GM12891 (cell line): ENCODE data around the gene ADIPOR2.
A peak's percentile ranks its signal among the peaks of the same experiment; 100 is the strongest.

Experiments
- DNase-seq: peaks from one replicate; pipeline ENCODE4 v3.0.0; 2011; ENCODE audit warnings: low spot score; ENCODE audit not compliant: insufficient read length
- FAIRE-seq: peaks from 2 replicates; lab custom pipeline; 2011; peaks lifted over from hg19 to GRCh38; lab: Jason Lieb, UNC
- PAX5 ChIP-seq: IDR thresholded peaks from 2 replicates; pipeline ENCODE4 v1.6.1; 2011; ENCODE audit warnings: low read length, moderate library complexity, mild to moderate bottlenecking; ENCODE audit not compliant: insufficient read depth, severe bottlenecking
- POLR2A ChIP-seq: IDR thresholded peaks from 2 replicates; pipeline ENCODE4 v1.6.1; 2011; ENCODE audit warnings: low read depth, low read length, control low read depth
- POLR2AphosphoS5 ChIP-seq: IDR thresholded peaks from 2 replicates; pipeline ENCODE4 v1.6.1; 2011; ENCODE audit warnings: low read depth, low read length, control low read depth
- POU2F2 ChIP-seq: IDR thresholded peaks from 2 replicates; pipeline ENCODE4 v1.6.1; 2011; ENCODE audit warnings: low read depth, mild to moderate bottlenecking, control low read depth, low read length, moderate library complexity
- SPI1 ChIP-seq: IDR thresholded peaks from 2 replicates; pipeline ENCODE4 v1.6.1; 2011; ENCODE audit warnings: low read depth, low read length, control low read depth
- TAF1 ChIP-seq: IDR thresholded peaks from 2 replicates; pipeline ENCODE4 v1.6.1; 2011; ENCODE audit warnings: low read depth, low read length, control low read depth

ADIPOR2 gene

DNA sequence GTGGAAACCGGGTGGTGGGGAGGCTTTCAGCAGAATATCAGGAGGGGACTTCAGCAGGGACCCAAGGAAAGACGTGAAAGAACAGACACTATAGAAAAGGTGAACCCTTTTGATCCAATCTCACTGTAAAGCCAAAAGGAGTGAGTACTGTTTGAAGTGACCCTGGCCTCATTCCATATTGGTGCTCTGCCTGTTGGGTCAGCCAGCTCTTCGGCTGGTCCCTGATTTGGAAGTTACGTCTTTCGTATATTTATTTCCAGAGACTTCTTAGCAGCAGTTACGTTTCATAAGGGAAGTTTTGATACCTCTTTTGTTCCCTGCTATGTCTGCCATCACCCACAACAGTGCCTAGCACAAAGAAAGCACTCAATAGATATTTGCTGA lies 39.9 kb upstream of the ADIPOR2 start:
- TF ChIP-seq TAF1, result no peak
- no peak for TF ChIP-seq POLR2AphosphoS5
- TF ChIP-seq POU2F2, result no peak
- no peak for TF ChIP-seq POLR2A
- TF ChIP-seq SPI1, result no peak
- no peak for TF ChIP-seq PAX5
- FAIRE-seq (no peak), DNase-seq (no peak)

DNA sequence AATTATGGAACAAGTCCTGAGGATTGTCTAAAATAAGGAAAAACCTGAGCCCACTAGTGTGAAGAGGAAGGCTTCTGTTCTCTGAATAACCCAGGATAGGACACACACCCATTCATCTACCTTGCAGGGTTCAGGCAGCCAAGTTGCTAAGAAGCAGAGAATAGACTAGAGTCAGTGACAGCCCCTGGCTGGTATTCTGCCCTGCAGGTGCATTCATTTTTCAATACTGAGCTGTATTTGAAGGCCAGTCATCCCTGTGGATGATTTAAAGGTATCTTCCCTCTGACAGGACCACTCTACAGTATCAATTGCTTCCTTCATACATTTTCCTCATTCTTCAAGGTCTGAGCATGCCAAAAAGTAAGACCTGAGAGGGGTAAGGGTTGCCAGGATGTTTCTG lies 38.9 kb upstream of the ADIPOR2 start:
- TF ChIP-seq SPI1 (no peak), POLR2A (no peak), POU2F2 (no peak), POLR2AphosphoS5 (no peak), TAF1 (no peak), PAX5 (no peak)
- FAIRE-seq (no peak), DNase-seq (no peak)

DNA sequence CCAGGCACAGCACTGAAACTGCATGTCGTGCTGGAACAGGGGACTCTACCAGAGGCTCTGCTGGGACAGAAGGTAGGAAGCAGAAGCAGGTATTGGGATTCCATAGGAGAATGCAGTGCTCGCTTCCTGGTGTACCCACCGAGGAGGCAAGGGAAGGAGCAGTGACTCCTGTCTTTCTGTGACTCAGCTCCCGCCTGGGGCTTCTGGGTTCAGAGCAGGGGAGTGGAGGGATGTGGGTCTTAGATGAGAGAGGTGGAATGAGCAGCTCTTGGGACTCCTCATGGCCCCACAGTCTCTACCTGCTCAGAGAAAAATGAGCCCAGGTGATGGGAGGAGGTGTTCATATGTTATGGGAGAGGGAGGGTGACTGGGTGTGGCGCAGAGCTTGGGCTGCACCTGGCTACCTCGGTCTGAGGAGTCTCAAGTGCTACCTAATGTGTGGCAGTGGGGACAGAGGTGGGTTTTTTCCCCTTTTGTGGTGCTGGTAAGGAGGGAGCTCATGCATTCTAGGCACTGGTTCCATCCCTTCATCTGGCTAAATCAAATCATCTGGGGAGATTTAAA lies 35.6 kb upstream of the ADIPOR2 start:
- DNase-seq, result no peak
- FAIRE-seq, result no peak

DNA sequence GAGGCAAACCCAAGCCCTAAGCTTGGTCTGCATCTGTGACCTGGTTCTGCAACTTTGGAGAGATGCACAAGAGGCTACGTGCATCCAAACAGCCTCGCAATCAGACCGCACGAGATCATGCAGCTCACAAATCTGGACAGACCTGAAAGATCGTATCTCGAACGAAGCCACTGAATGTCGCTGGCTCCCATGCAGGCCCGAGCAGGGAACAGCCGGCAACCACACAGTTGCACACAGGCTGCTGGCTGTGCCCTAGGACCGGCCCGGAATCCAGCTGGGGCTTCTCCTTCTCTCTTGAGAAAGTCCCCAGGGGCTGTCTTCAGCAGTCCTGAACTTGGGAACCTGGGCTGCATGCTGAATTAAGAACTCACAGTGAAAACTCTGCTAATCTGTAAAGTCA lies 34.0 kb upstream of the ADIPOR2 start:
- TF ChIP-seq POLR2A, result no peak
- TF ChIP-seq PAX5, result no peak
- no peak for TF ChIP-seq POU2F2
- no peak for TF ChIP-seq TAF1
- TF ChIP-seq POLR2AphosphoS5, result no peak
- no peak for TF ChIP-seq SPI1
- no peak for FAIRE-seq
- no peak for DNase-seq

More for the DNA sequence above, 35.6 kb upstream of the ADIPOR2 start:
- no peak for TF ChIP-seq POLR2A
- TF ChIP-seq POLR2AphosphoS5, result no peak
- TF ChIP-seq POU2F2, result no peak
- TF ChIP-seq SPI1, result no peak
- TF ChIP-seq TAF1, result no peak
- TF ChIP-seq PAX5, result no peak

DNA sequence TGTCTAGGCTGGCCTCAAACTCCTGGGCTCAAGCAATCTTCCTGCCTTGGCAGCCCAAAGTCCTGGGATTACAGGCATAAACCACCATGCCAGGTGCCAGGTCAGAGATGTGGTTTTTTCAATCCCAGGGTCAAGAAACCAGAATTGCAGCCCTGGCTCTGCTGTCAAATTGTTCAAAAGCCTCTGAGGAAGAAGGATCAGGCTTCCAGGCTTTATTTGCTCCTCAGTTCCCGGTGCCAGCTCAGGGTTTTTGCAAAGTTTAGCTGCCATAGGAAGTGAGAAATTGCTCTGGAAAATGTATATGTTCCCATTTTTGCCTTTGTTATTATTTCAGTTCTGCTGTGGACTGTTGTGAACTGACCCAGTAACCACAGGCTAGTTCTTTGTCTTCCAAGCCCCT lies 33.2 kb upstream of the ADIPOR2 start:
- TF ChIP-seq POLR2AphosphoS5 (no peak), PAX5 (no peak), SPI1 (no peak), POLR2A (no peak), POU2F2 (no peak), TAF1 (no peak)
- DNase-seq (no peak), FAIRE-seq (no peak)

DNA sequence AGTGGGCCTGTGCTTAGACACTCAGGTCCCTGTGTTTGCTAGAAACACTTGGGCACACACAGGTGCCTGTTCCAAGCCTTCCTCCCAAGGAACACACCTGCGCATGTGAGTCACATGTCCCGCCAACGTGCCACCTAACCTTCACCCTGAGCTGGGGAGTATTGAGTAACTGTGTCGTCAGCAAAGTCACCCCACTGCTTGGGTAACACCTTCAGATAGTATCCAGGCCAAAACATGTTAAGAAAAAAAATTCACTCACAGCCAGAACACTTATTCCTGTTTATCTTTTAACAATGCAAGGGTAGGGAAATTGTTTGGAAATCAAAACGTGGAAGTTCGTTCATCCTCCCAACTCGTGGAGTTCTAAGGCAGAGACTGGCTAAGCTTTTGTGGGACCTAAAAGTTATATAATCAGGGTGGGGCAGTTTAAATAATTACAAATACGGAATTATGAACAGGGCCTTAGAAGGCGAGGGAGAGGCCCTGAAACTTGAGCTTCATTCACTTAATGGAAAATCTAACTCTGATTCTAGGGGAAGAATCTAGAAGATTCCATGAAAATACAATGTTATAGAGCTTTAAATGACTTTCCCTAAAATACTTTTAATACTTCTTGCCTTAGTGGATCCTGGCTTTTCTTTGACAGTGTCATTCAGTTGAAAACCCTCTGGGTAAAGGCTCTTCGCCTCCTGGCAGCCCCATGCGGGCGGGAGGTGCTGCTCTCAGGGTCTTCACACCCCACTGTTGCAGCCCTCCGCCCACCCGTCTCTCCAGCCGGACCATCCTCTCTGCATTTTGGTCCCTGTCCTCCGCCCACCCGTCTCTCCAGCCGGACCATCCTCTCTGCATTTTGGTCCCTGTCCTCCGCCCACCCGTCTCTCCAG lies 30.3 kb upstream of the ADIPOR2 start:
- FAIRE-seq (peak; percentile 66), DNase-seq (no peak)
- no peak for TF ChIP-seq POU2F2
- no peak for TF ChIP-seq POLR2A
- no peak for TF ChIP-seq POLR2AphosphoS5
- TF ChIP-seq PAX5, result no peak
- no peak for TF ChIP-seq TAF1
- no peak for TF ChIP-seq SPI1

DNA sequence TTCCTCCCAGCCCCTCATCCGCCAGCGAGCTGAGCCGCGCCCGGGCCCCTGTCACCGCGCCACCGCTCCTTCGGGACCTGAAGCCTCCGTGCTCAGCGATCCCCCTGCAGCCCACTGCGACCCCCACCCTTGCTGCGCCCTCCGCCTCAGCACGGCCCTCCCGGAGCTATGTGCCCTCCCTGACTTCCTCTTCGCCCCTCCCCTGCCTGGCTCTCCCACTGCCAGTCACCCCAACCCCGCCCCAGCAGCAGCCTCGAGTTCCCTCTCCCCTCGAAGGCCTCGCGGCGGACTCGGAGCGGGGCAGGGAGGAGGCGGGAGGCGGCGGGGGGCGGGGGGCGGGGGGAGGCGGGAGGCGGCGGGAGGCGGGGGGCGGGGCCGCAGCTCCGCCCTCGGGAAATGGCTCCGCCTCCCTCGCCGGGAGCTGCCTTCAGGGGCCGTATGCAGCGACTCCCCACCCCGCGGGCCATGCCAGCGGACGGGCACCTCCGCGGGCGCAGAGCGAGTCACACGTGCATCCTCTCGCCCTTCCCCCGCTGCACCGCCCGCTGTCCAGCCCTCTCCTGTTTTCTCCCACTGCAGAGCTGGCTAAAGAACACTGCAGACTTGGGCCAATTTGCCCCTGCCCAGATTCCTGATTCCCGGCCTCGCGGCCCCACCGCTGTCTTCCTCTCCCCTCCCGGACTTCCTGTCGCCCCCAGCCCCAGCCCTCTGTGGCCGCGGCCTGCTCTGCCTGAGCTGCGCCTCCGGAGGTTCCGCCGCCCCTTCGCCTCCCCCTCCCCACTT lies 29.1 kb upstream of the ADIPOR2 start:
- DNase-seq (peak; percentile 82), FAIRE-seq (peak; percentile 93)
- TF ChIP-seq POLR2A (no peak), TAF1 (no peak), POLR2AphosphoS5 (no peak), SPI1 (no peak), PAX5 (no peak), POU2F2 (no peak)

DNA sequence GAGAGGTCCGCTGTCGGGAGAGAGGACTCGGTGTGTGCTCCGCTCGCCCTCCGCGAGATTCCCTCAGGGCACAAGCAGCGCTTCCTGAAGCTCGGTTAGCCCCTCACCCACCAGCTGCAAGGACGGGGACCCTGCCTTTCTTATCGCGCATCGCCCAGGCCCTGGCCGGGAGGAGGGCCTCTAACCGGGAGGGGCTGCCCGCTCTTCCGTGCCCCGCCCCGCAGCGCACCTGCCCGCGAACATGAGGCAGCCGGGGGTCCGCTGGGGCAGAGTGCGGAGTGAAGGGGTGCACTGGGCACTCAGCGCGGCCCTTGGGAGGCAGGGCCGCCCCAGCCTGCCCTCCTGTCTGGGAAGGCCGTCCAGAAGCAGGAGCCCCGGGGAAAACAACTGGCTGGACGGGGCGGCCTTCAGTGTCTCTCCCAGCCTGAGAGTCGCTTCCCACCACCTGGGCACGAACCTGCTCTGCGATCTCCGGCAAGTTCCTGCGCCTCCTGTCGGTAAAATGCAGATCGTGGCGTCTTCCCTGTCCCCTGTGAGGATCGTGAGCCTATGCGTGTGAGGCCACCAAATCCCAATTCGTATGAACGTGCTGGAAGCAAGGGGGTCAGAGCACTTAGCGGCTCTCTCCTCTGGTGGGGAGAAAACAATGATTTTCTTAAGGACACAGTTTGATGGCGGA lies 28.0 kb upstream of the ADIPOR2 start:
- no peak for FAIRE-seq
- no peak for DNase-seq
- no peak for TF ChIP-seq POU2F2
- TF ChIP-seq POLR2AphosphoS5, result no peak
- TF ChIP-seq TAF1, result no peak
- TF ChIP-seq PAX5, result no peak
- no peak for TF ChIP-seq SPI1
- TF ChIP-seq POLR2A, result no peak
